GM21367 (cell line): ENCODE data around the gene CPSF4L.
"Not testable (repeated sequence)": the region's sequence is repeated elsewhere in the genome, so short reads cannot be mapped to it uniquely, and the experiment has no call there.

ENCODE experiments used
- ATAC-seq: cut with Tn5 transposase; IDR thresholded peaks from one replicate; pipeline ENCODE4 v1.9.1; 2021; ENCODE audit not compliant: unreplicated experiment

Gene CPSF4L

GRCh38 chr17:73268582-73269328 is 7.1 kb upstream of the CPSF4L start:
- ATAC-seq: no peak

DNA sequence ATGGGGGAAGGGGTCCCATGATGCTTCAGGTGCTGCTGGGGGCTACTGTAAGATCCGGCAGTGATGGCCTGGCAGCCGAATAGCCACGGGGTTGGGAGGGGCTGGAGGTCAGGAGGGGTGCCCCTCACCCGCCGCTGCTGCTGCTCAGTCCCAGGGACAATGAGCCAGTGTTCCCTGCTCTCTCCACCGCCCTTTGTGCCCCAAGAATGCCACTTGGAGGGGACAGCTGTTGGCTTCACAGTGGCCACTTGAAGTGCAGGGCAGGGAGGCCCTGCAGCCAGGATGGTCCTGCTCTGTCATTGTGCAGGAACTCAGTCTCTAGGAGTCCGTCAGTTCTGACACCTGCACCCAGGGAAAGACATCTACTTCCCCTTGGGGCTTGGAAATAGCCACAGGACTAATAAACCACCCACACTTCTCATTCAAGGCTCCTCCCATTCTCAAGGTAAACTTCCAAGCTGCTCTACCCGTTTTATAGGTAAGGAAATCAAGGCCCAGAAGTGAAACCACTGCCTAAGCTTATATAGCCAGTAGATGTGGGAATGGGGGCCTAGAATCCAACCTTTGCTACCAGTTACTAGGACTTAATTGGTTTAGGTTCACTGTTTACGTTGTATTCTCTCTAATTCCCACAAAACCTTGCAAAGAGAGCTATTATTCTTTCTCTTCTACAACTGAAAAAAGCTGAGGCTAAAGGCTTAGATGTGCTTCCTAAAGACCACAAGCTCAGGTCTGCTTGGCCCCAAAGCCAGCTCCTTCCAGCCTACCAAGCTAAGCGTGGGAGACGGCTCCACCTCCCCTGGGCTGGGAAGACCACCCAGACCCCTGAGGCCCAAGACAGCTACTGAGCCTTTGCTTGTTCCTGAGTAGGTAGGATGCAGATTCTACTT is 6.2 kb upstream of the CPSF4L start:
- no peak for ATAC-seq

GRCh38 chr17:73266796-73267195 is 5.1 kb upstream of the CPSF4L start:
- no peak for ATAC-seq

DNA sequence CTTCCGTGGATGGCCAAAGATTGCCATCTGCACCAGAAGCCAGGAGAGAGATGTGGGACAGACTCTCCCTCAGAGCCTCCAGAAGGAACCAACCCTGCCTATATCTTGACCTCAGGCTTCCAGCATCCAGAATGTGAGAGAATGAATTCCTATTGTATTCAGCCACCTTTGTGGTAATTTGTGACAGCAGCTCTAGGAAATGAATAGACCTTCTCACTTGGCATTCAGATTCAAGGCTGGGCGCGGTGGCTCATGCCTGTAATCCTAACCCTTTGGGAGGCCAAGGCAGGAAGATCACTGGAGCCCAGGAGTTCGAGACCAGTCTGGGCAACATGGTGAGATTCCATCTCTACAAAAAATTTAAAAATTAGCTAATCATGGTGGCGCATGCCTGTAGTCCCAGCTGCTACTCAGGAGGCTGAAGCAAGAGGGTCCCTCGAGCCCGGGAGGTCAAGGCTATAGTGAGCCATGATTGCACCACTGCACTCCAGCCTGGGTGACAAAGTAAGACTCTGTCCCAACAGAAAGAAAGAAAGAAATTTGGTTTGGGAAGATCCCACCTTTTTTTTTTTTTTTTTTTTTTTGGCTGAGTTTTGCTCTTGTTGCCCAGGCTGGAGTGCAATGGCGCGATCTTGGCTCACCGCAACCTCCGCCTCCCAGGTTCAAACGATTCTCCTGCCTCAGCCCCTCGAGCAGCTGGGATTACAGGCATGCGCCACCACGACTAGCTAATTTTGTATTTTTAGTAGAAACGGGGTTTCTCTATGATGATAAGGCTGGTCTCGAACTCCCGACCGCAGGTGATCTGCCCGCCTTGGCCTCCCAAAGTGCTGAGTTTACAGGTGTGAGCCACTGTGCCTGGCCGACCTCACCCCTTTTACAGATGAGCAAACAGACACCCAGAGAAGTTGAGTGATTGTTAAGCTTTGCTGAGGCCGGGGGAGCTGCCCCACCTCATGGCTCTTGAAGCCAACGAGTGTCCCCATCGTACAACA is 4.3 kb upstream of the CPSF4L start:
- ATAC-seq: no peak

GRCh38 chr17:73264448-73264847 is 2.8 kb upstream of the CPSF4L start:
- ATAC-seq: not testable (repeated sequence)

DNA sequence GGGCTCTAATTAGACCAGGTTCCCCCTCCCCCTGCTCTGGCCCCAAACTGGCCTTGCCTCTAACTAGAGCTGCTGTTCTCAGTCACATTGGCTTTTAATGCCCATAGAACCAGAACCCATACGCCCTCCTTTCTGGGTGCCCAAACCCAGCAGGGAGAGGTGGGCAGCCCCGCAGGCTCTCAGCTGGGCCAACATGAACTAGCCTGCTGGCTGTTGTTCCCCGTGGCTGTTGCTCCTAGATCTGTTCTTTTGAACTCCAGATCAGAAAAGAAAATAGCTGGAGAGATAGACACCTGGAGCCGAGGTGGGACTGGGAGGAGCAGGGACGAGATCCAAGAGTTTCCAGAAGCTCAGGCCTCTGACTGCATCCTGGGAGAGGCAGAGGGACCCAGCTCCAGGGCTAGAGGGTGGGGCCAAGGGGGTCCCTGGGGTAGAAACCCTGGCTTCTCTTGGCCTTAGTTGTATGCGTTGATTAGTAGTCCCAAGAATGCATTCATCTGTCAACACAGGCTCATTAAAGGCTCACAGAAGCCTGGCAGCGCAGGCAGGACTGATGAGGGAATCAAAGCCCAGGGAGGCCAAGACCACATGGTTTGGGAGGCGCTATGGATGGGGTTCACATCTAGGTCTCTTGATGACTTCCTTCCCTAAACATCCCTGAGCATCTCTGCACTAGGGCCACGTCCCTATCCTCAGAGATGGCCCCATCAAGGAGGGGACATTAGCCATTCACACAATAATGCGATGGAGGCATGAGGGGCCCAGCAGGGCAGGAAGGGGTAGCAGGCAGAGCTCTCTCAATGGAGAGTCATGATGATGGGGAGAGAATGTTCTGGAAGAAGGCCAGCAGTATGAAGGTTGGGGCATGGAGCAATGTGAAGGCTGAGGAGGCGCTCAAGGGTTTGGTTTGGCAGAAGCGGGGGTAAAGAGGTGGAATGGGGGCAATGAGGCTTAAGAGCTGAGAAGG is 1.3 kb upstream of the CPSF4L start:
- no peak for ATAC-seq

- ATAC-seq: no peak
Measured at GRCh38 chr17:73261952-73262675, 434 bp upstream of the CPSF4L start.

- ATAC-seq: no peak
Measured at GRCh38 chr17:73257516-73257915, 4.2 kb downstream of the CPSF4L start.

- no peak for ATAC-seq
Measured at GRCh38 chr17:73256220-73256619, 5.5 kb downstream of the CPSF4L start.

DNA sequence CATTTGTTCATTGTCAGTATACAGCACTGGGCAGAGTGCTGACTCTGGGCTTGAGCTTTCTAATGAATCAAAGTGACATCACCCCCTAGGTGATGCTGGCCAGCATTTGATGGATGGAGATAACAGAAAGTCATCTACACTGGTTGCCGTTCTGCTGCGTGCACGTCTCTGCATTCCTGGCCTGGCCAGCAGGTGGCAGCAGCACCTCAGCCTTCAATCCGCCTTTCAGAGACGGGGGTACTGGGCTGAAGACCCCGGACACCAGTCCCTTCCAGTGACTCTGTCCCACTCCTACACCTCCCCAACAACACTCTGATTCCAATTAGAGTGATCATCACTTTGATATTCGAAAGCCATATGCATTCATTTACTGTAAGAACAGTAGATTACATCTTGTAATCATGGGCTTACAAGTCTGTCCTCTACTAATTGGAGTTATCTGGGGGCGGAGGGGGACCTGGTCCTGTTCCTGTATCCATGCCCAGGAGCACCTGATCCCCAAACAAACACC is 6.0 kb downstream of the CPSF4L start:
- no peak for ATAC-seq

- ATAC-seq: no peak
Measured at GRCh38 chr17:73251871-73252270, 9.8 kb downstream of the CPSF4L start.

DNA sequence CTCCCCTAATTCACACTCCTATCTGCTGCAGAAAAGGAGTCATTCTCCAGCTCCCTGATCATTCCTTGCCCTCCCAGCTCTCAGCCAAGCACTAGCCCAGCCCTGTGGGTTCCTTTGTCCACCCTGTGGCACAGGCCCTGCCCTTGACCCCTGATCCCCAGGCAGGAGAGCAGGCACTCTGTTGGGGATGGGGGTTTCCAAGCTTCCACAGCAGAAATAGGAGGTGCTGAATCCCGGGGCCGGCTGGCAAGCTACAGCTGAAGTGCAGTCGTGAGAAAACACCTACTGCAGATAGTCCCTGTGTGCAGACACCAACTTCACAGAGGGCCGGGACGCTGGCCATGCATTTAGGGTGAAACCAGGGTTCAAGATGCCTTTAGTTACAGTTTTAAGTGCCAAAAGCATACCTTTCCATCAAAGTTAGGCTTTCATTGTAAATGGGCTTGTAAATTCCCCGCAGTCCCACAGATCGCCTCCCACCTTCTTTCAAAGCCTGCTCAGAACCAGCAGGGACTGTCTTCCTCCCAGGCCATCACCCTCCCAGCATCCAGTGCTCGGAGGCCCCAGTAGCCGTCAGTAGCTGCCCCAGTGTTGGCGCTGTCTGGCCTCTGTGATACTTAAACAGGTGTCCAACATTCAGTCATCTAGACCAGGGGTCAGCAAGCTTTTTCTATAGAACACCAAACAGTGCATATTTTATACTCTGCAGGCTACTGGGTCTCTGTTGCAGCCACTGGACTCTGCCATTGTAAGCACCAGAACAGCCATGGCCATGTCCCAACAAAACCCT is 10.6 kb downstream of the CPSF4L start:
- ATAC-seq: no peak

DNA sequence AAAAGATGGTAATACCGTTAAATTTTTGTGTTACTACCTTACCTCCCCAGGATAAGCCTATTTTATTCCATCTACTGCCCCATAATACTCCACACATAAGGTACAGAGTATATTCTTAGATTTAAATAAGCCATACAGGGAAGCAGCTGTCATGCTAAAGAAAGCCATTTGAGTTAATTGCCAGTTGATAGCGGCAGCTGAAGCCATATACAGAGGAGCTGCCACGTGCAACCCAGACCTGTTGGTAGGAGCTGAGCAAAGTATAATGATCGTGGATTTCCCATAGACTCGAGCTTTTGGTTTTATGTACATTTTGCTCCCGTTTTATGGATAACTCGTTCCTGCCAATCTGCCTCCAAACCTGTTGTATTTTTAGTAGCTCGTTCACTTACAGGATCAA is 12.0 kb downstream of the CPSF4L start:
- ATAC-seq: no peak

- no peak for ATAC-seq
Measured at GRCh38 chr17:73248532-73248931, 13.1 kb downstream of the CPSF4L start.

DNA sequence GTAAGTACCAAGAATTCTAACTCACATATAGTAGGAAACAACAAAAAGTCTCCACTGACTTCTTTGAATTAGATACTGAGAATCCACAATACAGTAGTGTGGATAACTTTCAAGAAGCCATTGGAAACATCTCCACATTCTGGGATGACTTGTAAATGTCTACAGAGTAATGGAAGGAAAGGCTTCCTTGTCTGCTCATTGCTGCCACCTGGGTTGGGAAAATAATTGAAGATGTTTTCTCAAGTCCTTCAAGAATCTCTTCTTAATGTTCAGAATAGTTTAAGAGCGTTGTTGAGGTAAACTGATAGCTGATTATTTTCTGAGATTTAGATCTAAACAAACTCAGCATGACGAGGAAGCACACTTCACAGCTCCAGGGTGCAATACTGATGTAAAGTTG is 14.0 kb downstream of the CPSF4L start:
- ATAC-seq: no peak

- no peak for ATAC-seq
Measured at GRCh38 chr17:73240561-73240960, 21.1 kb downstream of the CPSF4L start.

DNA sequence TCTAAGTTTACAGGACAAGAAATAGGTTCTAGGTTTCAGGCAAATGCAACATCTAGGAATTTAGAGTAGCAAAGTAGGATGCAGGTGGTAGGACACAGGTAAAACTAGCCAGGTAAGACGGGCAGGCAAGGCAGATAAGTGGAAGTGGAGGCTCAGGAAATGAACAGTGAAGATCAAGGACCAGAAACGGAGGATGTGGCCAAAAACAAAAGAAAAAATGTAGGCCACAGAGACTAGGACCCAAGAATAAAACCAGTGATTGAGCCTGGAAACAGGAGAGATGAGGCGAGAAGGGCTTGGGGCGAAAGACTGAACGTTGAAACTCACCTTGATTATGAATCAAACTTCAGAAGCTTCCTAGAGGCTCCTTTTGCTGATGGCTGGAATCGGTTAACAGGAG is 24.0 kb downstream of the CPSF4L start:
- ATAC-seq: no peak

GRCh38 chr17:73234736-73235135 is 26.9 kb downstream of the CPSF4L start:
- no peak for ATAC-seq
